AG04450 (cell line): Measurements from ENCODE around the gene TSPAN16. TPM values are rescaled to one million over a fixed set of nuclear protein-coding genes. Genes with fewer than 3 reads are reported as not detected.

Source experiments
- CTCF ChIA-PET: fragments of 300-600, 350-600 bp; formaldehyde crosslinking; extraction: SDS; loops from one replicate; lab custom pipeline; 2022; ENCODE audit warnings: antibody characterized with exemption, inconsistent platforms; lab: Charles Lee
- POLR2A ChIA-PET: fragments of 350-600 bp; formaldehyde crosslinking; extraction: SDS; loops from one replicate; lab custom pipeline; 2021; ENCODE audit warnings: antibody characterized with exemption, inconsistent platforms; lab: Yijun Ruan, JAX
- DNase-seq: peaks from one replicate; pipeline ENCODE4 v3.0.0-alpha.2; 2011; ENCODE audit warnings: low read depth, low spot score
- H3K27ac ChIP-seq: one replicate; pipeline ENCODE4 v1.5.1; 2012; ENCODE audit warnings: low read depth, low read length, control low read depth
- H3K27me3 ChIP-seq: one replicate; pipeline ENCODE4 v1.6.0; 2012; ENCODE audit warnings: low read length; ENCODE audit not compliant: control insufficient read depth, insufficient read depth
- H3K4me3 ChIP-seq: 2 replicates; pipeline ENCODE4 v1.5.1; 2011; ENCODE audit warnings: mild to moderate bottlenecking, low read depth, low read length, control low read depth
- H3K9me3 ChIP-seq: 2 replicates; pipeline ENCODE4 v1.5.1; 2012; ENCODE audit warnings: low read length; ENCODE audit not compliant: control insufficient read depth, insufficient read depth
- CTCF ChIP-seq: IDR thresholded peaks from 2 replicates; pipeline ENCODE4 v1.5.1; 2011; ENCODE audit warnings: low read depth, low read length, control low read depth, inconsistent platforms
- polyA plus RNA-seq: library from polyadenylated mRNA; depleted of rRNA; stranded (reverse); fragments of >200 nt; gene quantifications from 2 replicates; pipeline ENCODE4 v1.2.3, GENCODE V29; 2011

Gene TSPAN16
- polyA plus RNA-seq, 1 experiment: not detected

- ChIA-PET POLR2A (interaction anchor here (0.6 kb wide), 1 partner anchor 281 kb away, joined by 7 read pairs; no protein-coding TSS in a partner anchor), CTCF (interaction anchor here (1.0 to 1.2 kb wide), 2 partner anchors 161 to 172 kb away, joined by 3 to 4 read pairs; partner anchors contain the start of gene PRKCSH)
These were observed 22.0 kb upstream of the TSPAN16 start for GRCh38 chr19:11273989-11274388.

GRCh38 chr19:11274533-11275086, 21.4 kb upstream of the TSPAN16 start:
- POLR2A ChIA-PET: interaction anchor here (0.6 kb wide), 1 partner anchor 280 kb away, joined by 7 read pairs; no protein-coding TSS in a partner anchor
- Histone ChIP-seq H3K27me3 (peaks cover 2% of the 10 kb centered on the region), H3K9me3 (no peaks in the 10 kb centered on the region; the same call in 1 of the 2 replicates), H3K4me3 (no peak overlapping the region), H3K27ac (no peak overlapping the region)
- TF ChIP-seq CTCF: no peak
- no peak for DNase-seq
- CTCF ChIA-PET: interaction anchor here (1.0 to 1.4 kb wide), 4 partner anchors 14 to 171 kb away, joined by 3 to 8 read pairs (median 4); partner anchors contain the start of gene PRKCSH

More at GRCh38 chr19:11273989-11274388, 22.0 kb upstream of the TSPAN16 start:
- Histone ChIP-seq H3K9me3 (no peaks in the 10 kb centered on the region; the same call in 1 of the 2 replicates), H3K4me3 (no peak overlapping the region), H3K27ac (no peak overlapping the region), H3K27me3 (no peaks in the 10 kb centered on the region)
- no peak for TF ChIP-seq CTCF
- no peak for DNase-seq

GRCh38 chr19:11278670-11279069, 17.3 kb upstream of the TSPAN16 start:
- no peak for TF ChIP-seq CTCF
- no peak for DNase-seq
- Histone ChIP-seq H3K27ac (no peak overlapping the region), H3K4me3 (no peak overlapping the region), H3K9me3 (no peaks in the 10 kb centered on the region; the same call in 1 of the 2 replicates), H3K27me3 (peaks cover 4% of the 10 kb centered on the region)
- POLR2A ChIA-PET: no interaction called here
- CTCF ChIA-PET: interaction anchor here (0.9 kb wide), 1 partner anchor 204 kb away, joined by 3 read pairs; no protein-coding TSS in a partner anchor

GRCh38 chr19:11279505-11280236, 16.3 kb upstream of the TSPAN16 start:
- no peak overlapping the region for H3K4me3 ChIP-seq
- no peak for DNase-seq
- CTCF ChIA-PET: interaction anchor here (1.1 kb wide), 1 partner anchor 37 kb away, joined by 6 read pairs; no protein-coding TSS in a partner anchor
- H3K9me3 ChIP-seq: no peaks in the 10 kb centered on the region; the same call in 1 of the 2 replicates
- peaks cover 4% of the 10 kb centered on the region for H3K27me3 ChIP-seq
- POLR2A ChIA-PET: no interaction called here
- TF ChIP-seq CTCF: no peak
- no peak overlapping the region for H3K27ac ChIP-seq
